Keratinocyte (primary cell): Measurements from ENCODE around the gene INSRR.

Experiments
- EZH2 ChIP-seq: IDR thresholded peaks from one replicate; pipeline ENCODE4 v1.6.1; 2012; ENCODE audit warnings: inconsistent platforms, mild to moderate bottlenecking, low read length, moderate library complexity
- TF ChIP-seq, protein P1 (sequence below), 3 experiments: IDR thresholded peaks in 1 of 3; conservative IDR thresholded peaks in 1 of 3; optimal IDR thresholded peaks in 1 of 3; 2 replicates in 2 of 3; 3 replicates in 1 of 3; pipeline versions ENCODE3 to v1.5.1; 2011; ENCODE audit warnings: low read length in 3 of 3, mild to moderate bottlenecking in 3 of 3, moderate library complexity in 2 of 3, control low read depth in 1 of 3, inconsistent platforms in 1 of 3; ENCODE audit not compliant: insufficient read depth in 2 of 3; ENCODE audit errors: extremely low read depth in 1 of 3

DNA sequence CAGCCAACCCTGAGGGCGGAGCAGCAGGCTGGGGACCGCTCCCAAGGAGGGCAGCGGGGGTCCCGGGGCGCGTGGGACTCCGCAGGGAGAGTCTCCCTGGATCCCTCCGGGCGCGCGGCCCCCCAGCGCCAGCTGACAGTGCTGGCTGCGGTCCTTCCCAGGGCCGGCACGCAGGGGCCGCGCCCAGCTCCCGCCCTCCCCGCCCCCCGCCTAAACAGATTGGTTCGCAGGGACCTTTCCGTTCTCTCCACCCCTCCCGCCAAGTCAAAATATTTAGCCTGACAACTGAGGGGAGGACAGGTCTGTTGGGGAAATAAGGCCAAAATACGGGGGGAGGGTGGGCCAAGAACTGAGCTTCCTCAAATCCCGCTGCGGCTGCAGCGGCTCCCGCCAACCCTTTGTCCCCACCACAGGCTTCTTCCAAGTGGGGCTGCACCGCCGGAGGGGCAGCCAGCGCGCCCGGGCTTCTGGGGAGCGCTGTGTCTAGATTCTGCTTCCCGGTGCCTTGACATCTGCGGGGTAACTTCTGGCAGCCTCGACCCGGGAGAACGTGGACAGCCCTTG, at the start of gene INSRR:
- TF ChIP-seq, protein P1, sequence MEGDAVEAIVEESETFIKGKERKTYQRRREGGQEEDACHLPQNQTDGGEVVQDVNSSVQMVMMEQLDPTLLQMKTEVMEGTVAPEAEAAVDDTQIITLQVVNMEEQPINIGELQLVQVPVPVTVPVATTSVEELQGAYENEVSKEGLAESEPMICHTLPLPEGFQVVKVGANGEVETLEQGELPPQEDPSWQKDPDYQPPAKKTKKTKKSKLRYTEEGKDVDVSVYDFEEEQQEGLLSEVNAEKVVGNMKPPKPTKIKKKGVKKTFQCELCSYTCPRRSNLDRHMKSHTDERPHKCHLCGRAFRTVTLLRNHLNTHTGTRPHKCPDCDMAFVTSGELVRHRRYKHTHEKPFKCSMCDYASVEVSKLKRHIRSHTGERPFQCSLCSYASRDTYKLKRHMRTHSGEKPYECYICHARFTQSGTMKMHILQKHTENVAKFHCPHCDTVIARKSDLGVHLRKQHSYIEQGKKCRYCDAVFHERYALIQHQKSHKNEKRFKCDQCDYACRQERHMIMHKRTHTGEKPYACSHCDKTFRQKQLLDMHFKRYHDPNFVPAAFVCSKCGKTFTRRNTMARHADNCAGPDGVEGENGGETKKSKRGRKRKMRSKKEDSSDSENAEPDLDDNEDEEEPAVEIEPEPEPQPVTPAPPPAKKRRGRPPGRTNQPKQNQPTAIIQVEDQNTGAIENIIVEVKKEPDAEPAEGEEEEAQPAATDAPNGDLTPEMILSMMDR (optimal IDR thresholded peaks at IDR 0.05 in 1 of 3, IDR thresholded peaks at IDR 0.05 in 1 of 3, conservative IDR thresholded peaks at IDR 0.05 in 1 of 3; ENCODE audit: extremely low read depth in 1 of 3, insufficient read depth in 2 of 3, low read length in 3 of 3) = no peak
- TF ChIP-seq EZH2 = no peak
